GM19238 (cell line): ENCODE measurements around the gene TBCD.

ENCODE experiments used
- DNase-seq: peaks from one replicate; pipeline ENCODE4 v3.0.0; 2011; ENCODE audit warnings: low spot score; ENCODE audit not compliant: insufficient read length

Gene TBCD

DNA sequence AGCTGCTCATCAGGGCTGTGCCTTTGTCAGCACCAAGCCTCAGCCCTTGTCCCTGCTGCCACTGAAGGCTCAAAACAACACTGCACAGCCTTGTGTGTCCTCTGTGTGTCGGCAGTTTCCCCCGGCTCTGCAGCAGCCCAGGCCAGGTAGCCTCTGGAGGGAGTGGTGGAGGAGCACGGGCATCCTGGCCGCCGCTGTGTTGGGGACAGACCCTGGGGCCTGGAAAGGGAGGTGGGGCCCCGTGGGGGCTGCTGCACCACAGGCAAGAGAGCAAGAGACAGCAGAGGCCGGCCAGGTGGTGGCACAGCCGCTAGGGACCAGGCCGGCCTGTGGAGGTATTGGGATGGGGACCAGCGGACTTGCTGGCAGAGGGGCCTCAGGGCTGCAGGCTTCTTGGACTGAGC is 184.9 kb downstream of the TBCD start:
- no peak for DNase-seq

GRCh38 chr17:82937411-82938371 is 185.8 kb downstream of the TBCD start:
- DNase-seq: no peak

DNA sequence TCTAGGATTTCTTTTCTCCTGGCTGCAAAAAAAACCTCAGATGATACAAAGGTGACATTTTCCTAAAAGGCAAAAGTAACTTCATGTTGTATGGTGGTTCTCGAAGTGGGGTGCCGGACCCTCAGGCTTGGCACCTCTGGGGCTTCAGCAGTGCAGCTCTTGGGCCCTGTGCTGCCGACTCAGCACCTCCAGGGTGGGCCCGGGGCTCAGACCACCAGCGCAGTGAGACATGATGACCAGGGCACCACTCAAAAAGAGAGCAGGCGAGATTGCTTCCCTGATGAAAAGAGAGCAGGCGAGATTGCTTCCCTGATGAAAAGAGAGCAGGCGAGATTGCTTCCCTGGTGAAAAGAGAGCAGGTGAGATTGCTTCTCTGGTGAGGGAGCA is 186.6 kb downstream of the TBCD start:
- DNase-seq: no peak

- no peak for DNase-seq
Observed at GRCh38 chr17:82938873-82939620, 187.2 kb downstream of the TBCD start.

- no peak for DNase-seq
Observed at GRCh38 chr17:82939621-82940135, 187.8 kb downstream of the TBCD start.

GRCh38 chr17:82940226-82941020 is 188.6 kb downstream of the TBCD start:
- DNase-seq: no peak

GRCh38 chr17:82941021-82942001 is 189.4 kb downstream of the TBCD start:
- no peak for DNase-seq

DNA sequence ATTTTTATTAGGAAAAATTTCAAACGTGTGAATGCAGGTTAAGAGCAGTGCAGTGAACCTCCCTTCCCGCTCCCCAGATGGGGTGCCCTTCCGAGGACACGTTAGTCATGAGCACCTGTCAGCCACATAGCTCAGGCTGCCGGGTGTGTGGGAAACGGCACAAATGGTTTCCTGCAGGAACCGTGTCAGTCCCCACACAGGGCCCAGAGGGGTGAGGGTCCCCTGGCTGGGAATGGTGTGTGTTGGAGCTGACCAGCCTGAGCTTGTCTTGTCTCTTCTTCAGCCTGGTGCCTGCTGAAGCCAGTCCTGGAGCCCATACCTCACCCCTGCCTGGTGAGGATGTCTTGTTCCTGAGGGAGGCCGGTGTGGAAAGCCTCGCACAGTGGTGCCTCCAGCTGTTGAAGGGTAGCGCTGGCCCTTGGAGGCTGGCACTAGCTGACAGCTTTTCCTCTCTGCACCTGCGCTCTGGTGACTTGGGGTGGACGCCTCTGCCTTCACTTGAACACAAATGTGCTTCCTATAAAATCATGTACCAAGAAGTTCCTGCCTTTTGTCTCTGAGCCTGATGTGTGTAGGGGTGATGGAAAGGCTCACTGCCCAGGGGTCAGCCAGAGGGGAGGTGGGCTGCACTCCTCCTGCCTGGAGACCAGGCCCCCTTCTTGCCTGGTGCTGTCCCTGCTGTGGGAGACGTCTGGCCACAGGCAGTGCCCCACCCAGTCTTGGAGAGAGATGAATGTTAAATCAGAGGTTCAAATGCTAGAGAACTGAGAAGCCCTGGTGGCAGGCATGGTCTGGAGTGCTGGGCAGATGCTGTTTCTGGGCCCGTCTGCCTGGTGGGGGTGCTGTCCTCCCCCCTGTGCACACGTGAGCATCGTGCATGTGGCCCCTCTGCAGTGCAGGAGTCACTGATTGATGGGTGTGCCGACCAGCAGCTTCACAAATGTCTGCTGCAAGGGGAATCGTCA is 190.6 kb downstream of the TBCD start:
- no peak for DNase-seq

DNA sequence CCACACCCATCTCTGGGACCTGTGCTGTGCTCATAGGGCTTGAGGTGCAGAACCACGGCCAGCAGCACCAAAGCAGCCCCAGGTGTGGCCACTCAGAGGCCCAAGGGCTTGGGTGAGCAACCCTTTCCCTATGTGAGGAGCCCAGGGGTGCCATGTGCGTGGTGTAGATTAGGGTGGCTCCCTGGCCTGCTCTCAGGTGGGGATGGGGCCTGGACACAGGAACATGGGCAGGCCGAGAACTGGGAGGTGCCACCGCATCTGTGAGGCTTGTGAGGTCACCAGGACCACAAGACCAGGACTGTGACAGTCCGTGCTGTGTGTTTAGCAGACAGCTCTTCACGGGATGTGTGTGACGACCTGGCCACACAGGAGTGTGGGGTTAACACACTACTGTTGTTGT is 191.5 kb downstream of the TBCD start:
- DNase-seq: no peak

DNA sequence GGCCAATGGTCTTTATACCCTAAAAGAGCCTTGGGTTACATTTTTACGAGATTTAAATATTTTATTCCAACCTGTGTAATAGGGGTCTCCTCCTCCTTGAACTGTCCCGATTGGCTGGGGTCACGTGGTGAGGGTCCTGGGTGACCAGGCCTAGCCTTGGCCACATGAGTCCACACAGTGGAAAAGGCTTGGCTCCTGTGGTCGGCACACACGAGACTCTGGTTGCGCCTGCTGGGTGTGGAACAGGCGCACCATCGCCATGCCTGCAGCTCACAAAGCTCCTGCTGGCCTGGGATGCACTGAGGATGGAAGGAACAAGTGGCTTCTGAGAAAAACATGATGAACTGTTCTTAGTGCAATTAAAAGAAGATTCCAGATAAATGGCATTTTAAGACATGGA is 191.9 kb downstream of the TBCD start:
- no peak for DNase-seq

GRCh38 chr17:82944990-82945389 is 193.1 kb downstream of the TBCD start:
- DNase-seq: no peak

DNA sequence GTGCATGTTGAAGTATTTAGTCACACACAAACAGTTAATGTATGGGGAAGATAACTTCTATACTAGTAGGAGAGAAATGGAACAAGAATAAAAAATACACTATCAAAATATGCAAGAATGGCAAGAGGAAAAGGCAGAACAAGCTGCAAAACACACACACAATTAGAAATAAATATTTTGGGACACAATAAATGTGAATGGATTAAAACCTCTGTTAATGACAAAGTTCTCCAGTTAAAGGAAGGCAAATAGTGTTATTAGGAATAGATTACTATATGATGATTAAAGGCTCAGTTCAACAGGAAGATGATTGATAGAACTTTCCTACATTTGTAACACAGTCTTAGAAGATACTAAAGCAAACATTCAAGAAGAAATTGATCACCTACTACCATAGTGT is 194.2 kb downstream of the TBCD start:
- DNase-seq: no peak

DNA sequence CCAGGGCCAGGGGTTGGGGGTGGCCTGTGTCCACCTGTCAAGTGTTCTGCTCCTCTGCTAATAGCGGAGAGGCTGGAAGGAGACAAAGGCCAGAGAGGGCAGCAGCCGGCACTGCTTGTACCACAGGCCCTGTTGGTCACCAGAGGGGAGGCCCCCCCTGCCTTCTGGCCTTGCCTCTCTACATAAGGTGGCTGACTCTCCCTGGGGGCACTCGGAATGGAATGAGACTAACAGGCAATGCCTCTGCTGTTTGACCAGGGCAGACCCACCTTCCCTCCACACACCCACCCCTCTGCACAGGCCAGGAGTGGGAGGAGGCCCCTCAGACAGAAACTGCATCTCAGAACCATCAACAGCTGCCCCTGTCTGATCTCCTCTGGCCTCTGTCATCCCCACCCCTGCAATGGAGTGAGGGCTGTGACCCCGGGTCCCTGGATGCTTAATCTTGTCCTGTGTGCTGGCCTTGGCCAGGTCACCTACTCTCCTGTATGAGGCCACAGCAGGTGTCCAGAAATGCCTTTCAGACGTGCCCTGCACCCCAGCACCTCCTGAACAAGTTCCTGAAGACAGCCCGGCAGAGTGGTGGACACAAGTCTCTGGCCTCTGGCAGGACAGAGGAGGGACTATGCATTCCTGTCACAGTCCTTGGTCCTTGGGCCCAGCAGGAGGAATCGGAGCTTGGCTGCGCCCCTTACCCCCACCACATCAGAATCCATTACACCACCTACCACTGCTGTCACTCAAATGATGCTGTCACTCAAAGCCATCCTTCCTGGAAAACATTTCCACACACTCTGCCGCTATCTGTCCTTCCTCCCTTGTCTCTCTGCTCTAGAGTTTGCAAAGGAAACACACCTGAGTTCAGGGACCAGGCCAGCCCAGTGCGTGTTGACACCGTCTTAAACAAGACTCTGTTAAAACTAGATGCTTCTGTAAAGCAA is 195.5 kb downstream of the TBCD start:
- DNase-seq: no peak

GRCh38 chr17:82948081-82948511 is 196.2 kb downstream of the TBCD start:
- DNase-seq: no peak

DNA sequence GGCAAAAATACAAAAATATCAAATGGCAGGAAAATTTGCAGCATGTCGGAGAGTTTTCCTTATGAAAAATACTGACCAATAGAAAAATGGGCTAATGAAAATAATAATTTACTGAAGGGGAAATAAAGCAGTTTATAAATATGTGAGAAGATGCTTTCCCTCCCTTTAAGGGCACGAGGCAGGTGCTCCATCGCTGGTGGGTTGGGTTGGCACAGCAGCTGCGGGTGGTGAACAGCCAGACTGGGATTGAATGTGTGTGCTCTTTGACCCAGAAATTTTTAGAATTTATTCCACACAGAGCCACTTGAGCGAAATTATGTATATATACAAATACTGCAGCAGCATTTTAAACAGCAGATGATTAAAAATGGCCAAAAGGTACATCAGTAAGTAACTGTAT is 197.1 kb downstream of the TBCD start:
- DNase-seq: no peak

DNA sequence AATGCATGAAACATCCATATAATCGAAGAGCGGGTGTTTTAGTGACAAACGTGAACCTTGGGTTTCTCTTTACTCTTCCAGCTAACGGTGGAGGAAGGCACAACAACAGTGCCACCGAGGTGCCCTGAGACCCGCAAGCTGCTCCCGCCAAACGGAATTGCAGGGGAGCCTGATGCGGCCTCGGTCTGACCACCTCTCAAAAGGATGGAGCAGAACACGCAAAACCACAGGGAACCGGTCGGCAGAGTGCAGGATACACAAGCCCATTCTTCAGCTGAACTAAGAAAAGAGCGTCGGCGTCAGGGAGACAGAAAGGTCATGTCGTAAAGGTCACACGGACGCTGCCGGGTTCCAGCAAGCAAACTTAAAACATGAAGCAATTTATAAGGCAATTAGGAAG is 197.5 kb downstream of the TBCD start:
- no peak for DNase-seq

DNA sequence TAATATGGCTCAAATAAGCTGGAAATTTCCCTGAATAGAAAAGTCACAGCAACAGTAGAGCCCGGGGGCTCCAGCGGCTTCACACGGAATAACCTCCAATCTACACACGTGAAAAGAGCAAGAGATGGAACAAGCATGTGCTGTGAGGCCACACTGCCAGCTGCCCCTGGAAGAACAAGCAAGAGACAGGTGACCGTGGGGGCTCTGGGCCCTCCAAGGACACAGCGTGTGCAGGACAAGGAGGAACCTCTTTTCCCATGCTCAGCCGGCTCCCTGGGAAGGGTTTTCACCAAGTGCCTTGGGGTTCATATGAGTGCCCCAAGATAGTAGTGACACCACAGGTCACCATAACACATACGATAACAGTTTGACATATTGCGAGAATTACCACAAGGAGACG is 198.1 kb downstream of the TBCD start:
- DNase-seq: no peak

- DNase-seq: no peak
Observed at GRCh38 chr17:82950525-82951102, 198.7 kb downstream of the TBCD start.
